Measurements from ENCODE around the gene BMP2.

GRCh38 chr20:6719369-6719721 is 48.1 kb upstream of the BMP2 start:
- TF ChIP-seq POLR2A (IDR thresholded peaks at IDR 0.05) (no peak), CTCF (IDR thresholded peaks at IDR 0.05) (no peak)

Data from testis (tissue), 2 donors.